ENCODE results near the gene HNRNPM. TPM values are rescaled to one million over a fixed set of nuclear protein-coding genes. Genes with fewer than 3 reads are reported as not detected.

The HNRNPM gene
- polyA plus RNA-seq, 1 experiment, result 81.6 TPM

GRCh38 chr19:8510589-8511115 lies 65.9 kb downstream of the HNRNPM start:
- no peak overlapping the region for H3K4me3 ChIP-seq (ENCODE audit: low read depth, low read length)
- H3K27me3 ChIP-seq (ENCODE audit: control insufficient read depth, insufficient read depth, low read length), result no peaks in the 10 kb centered on the region
- peaks cover 6% of the 10 kb centered on the region for H3K36me3 ChIP-seq (ENCODE audit: control insufficient read depth, insufficient read depth, low read length)
- DNase-seq (ENCODE audit: low read depth), result no peak
- POLR2A ChIA-PET, result no interaction called here
- TF ChIP-seq, protein P1, sequence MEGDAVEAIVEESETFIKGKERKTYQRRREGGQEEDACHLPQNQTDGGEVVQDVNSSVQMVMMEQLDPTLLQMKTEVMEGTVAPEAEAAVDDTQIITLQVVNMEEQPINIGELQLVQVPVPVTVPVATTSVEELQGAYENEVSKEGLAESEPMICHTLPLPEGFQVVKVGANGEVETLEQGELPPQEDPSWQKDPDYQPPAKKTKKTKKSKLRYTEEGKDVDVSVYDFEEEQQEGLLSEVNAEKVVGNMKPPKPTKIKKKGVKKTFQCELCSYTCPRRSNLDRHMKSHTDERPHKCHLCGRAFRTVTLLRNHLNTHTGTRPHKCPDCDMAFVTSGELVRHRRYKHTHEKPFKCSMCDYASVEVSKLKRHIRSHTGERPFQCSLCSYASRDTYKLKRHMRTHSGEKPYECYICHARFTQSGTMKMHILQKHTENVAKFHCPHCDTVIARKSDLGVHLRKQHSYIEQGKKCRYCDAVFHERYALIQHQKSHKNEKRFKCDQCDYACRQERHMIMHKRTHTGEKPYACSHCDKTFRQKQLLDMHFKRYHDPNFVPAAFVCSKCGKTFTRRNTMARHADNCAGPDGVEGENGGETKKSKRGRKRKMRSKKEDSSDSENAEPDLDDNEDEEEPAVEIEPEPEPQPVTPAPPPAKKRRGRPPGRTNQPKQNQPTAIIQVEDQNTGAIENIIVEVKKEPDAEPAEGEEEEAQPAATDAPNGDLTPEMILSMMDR (IDR thresholded peaks at IDR 0.05; ENCODE audit: insufficient read depth, low read depth, low read length), result no peak
- CTCF ChIA-PET, result no interaction called here

DNA sequence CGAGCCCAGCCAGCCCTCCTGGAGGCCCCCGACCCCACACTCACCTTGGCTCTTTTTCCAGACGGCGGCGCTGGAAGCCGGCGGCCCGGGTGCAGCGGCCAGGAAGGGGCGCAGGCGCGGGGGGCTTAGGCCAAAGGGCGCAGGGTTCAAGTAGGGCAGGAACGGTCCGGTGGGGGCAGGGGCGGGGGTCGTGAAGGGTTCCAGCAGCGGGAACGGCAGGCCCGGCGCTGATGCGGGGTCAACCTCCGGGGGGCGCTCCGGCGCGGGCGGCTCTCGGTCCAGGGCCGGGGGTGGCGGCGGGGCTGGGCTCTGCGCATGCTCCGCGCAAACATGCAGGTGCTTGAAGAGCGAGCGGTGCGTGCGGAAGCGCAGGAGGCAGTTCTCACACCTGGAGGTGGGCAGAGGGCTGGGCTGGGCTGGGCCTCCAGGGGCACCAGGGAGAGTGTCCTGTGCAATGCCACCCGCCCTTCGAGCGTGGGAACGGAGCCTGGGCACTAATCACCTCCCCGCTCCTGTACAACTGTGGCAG lies 66.9 kb downstream of the HNRNPM start:
- H3K36me3 ChIP-seq (ENCODE audit: control insufficient read depth, insufficient read depth, low read length), result peaks cover 6% of the 10 kb centered on the region

GRCh38 chr19:8512115-8512967 lies 67.6 kb downstream of the HNRNPM start:
- no peak overlapping the region; the same call in 1 of the 2 replicates for H3K4me3 ChIP-seq (ENCODE audit: low read depth, low read length)
- peaks cover 6% of the 10 kb centered on the region for H3K36me3 ChIP-seq (ENCODE audit: control insufficient read depth, insufficient read depth, low read length)
- TF ChIP-seq, protein P1 (IDR thresholded peaks at IDR 0.05; ENCODE audit: insufficient read depth, low read depth, low read length), result no peak
- no peak for DNase-seq (ENCODE audit: low read depth)
- ChIA-PET POLR2A (interaction anchor here (1.9 kb wide), 1 partner anchor 13 kb away, joined by 4 read pairs; no protein-coding TSS in a partner anchor), CTCF (interaction anchor here (0.8 to 2.5 kb wide), 3 partner anchors 14 to 68 kb away, joined by 3 to 17 read pairs (median 3); partner anchors contain the start of gene MYO1F)
- H3K27me3 ChIP-seq (ENCODE audit: control insufficient read depth, insufficient read depth, low read length), result no peaks in the 10 kb centered on the region

More for the DNA sequence above, 66.9 kb downstream of the HNRNPM start:
- no peak overlapping the region for H3K4me3 ChIP-seq (ENCODE audit: low read depth, low read length)
- no peaks in the 10 kb centered on the region for H3K27me3 ChIP-seq (ENCODE audit: control insufficient read depth, insufficient read depth, low read length)
- ChIA-PET POLR2A (no interaction called here), CTCF (no interaction called here)
- TF ChIP-seq, protein P1 (IDR thresholded peaks at IDR 0.05; ENCODE audit: insufficient read depth, low read depth, low read length), result no peak
- no peak for DNase-seq (ENCODE audit: low read depth)

- Histone ChIP-seq H3K4me3 (ENCODE audit: low read depth, low read length) (peak overlapping the region; percentile 84), H3K27me3 (ENCODE audit: control insufficient read depth, insufficient read depth, low read length) (no peaks in the 10 kb centered on the region), H3K36me3 (ENCODE audit: control insufficient read depth, insufficient read depth, low read length) (peaks cover 6% of the 10 kb centered on the region)
- DNase-seq (ENCODE audit: low read depth), result no peak
- ChIA-PET POLR2A (interaction anchor here (1.0 to 1.9 kb wide), 3 partner anchors 12 to 69 kb away, joined by 3 to 6 read pairs (median 4); partner anchors contain the start of gene HNRNPM), CTCF (interaction anchor here (0.6 to 5.6 kb wide), 8 partner anchors 12 to 476 kb away, joined by 3 to 33 read pairs (median 3); partner anchors contain the start of gene MYO1F)
- TF ChIP-seq, protein P1 (IDR thresholded peaks at IDR 0.05; ENCODE audit: insufficient read depth, low read depth, low read length), result no peak
Observed at GRCh38 chr19:8513036-8513686, 68.4 kb downstream of the HNRNPM start.

Measured in BJ (cell line).